Erythroblast (primary cell): Measurements from ENCODE around the gene CSMD2.

ENCODE experiments used
- GATA1 ChIP-seq: IDR thresholded peaks from 2 replicates; pipeline ENCODE4 v1.6.1; 2011; ENCODE audit warnings: low read depth, mild to moderate bottlenecking, control low read depth, low read length, moderate library complexity
- POLR2A ChIP-seq: IDR thresholded peaks from 2 replicates; pipeline ENCODE4 v1.6.1; 2011; ENCODE audit warnings: mild to moderate bottlenecking, low read length

- TF ChIP-seq POLR2A (no peak), GATA1 (no peak)
These were observed 287.9 kb downstream of the CSMD2 start for GRCh38 chr1:33876970-33877650.
